Measurements from ENCODE around the gene POTEH. TPM values are rescaled to one million over a fixed set of nuclear protein-coding genes. Genes with fewer than 3 reads are reported as not detected.
"Not testable (repeated sequence)": the region's sequence is repeated elsewhere in the genome, so short reads cannot be mapped to it uniquely, and the experiment has no call there.

The POTEH gene
- polyA plus RNA-seq, 6 donors from 2014 or later = 0.21 TPM; not detected in 5

DNA sequence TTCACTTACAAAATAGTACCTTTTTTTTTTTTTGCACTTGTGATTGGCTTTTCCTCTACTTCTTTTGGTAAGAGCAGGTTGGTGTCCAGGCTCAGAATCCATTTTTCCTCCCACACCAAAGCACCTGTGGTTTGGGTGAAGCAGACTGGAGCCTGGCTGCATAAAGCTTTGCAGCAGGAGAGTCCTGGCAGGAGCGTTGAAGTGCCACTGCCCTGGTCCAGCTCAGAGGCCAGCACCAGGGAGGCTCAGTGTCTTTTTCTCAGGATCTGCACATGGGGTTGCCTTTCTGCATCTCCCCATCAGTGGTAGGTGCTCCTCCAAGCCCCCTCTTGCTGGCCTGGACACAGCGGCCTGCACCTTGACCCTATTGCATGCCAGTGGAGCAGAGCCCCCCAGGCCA, 1.7 kb upstream of the POTEH start:
- H3K9me3 Mint-ChIP-seq; ATAC-seq (ENCODE audit: low read depth in 2 of 2); DNase-seq; H3K4me3 Mint-ChIP-seq; H3K36me3 Mint-ChIP-seq; H3K4me1 Mint-ChIP-seq; H3K27me3 Mint-ChIP-seq; H3K27ac Mint-ChIP-seq: not testable (repeated sequence)

DNA sequence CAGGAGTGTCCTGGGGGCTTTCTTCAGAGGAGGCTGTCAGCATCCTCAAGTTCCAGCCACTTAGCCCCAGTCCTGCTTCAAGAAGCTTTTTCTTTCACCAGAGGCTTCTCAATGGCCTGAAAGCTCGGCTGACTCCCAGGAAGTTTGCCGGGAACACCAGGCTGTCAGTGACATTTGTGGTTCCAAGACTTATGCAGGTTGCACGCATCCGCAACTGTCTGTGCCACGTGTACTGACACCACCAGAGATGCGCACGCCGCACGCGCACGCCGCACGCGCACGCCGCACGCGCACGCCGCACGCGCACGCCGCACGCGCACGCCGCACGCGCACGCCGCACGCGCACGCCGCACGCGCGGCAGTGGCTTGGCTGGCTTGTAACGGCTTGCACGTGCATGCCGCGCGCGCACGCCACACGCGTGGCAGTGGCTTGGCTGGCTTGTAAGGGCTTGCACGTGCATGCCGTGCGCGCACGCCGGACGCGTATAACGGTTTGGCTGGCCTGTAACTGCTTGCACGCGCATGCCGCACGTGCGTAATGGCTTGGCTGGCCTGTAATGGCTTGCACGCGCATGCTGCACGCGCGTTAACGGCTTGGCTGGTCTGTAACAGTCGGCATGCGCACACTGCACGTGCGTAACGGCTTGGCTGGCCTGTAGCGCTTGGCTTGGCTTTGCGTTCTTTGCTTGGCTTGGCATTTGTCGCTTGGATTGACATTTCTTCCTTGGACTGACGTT, 646 bp upstream of the POTEH start:
- not testable (repeated sequence) for H3K4me3 Mint-ChIP-seq; DNase-seq; H3K27ac Mint-ChIP-seq; H3K4me1 Mint-ChIP-seq; H3K27me3 Mint-ChIP-seq; H3K9me3 Mint-ChIP-seq; H3K36me3 Mint-ChIP-seq; ATAC-seq (ENCODE audit: low read depth in 2 of 2)

DNA sequence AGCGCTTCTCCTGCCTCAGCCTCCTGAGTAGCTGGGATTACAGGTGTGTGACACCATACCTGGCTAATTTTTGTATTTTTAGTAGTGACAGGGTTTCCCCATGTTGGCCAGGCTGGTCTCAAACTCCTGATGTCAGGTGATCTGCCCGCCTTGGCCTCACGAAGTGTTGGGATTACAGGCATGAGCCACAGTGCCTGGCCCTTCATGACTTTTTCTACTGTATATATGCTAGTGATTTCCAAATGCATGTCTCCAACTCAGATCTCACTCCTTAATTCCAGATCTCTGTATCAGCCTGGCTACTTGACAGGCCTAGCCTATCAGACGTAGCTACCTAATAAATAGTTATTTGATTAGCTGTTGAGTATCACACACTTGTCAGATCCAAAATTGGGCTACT, 23.8 kb downstream of the POTEH start:
- not testable (repeated sequence) for ATAC-seq (ENCODE audit: low read depth in 2 of 2); H3K4me1 Mint-ChIP-seq; H3K36me3 Mint-ChIP-seq; H3K27me3 Mint-ChIP-seq; DNase-seq; H3K9me3 Mint-ChIP-seq; H3K4me3 Mint-ChIP-seq; H3K27ac Mint-ChIP-seq

- not testable (repeated sequence) for H3K36me3 Mint-ChIP-seq; H3K9me3 Mint-ChIP-seq; H3K4me1 Mint-ChIP-seq; ATAC-seq (ENCODE audit: low read depth in 2 of 2); H3K27me3 Mint-ChIP-seq; H3K4me3 Mint-ChIP-seq; DNase-seq; H3K27ac Mint-ChIP-seq
Measured at GRCh38 chr22:15714125-15714524, 24.3 kb downstream of the POTEH start.

GRCh38 chr22:15721884-15722283, 32.1 kb downstream of the POTEH start:
- not testable (repeated sequence) for ATAC-seq (ENCODE audit: low read depth in 2 of 2); H3K36me3 Mint-ChIP-seq; H3K27ac Mint-ChIP-seq; DNase-seq; H3K4me3 Mint-ChIP-seq; H3K9me3 Mint-ChIP-seq; H3K4me1 Mint-ChIP-seq; H3K27me3 Mint-ChIP-seq

DNA sequence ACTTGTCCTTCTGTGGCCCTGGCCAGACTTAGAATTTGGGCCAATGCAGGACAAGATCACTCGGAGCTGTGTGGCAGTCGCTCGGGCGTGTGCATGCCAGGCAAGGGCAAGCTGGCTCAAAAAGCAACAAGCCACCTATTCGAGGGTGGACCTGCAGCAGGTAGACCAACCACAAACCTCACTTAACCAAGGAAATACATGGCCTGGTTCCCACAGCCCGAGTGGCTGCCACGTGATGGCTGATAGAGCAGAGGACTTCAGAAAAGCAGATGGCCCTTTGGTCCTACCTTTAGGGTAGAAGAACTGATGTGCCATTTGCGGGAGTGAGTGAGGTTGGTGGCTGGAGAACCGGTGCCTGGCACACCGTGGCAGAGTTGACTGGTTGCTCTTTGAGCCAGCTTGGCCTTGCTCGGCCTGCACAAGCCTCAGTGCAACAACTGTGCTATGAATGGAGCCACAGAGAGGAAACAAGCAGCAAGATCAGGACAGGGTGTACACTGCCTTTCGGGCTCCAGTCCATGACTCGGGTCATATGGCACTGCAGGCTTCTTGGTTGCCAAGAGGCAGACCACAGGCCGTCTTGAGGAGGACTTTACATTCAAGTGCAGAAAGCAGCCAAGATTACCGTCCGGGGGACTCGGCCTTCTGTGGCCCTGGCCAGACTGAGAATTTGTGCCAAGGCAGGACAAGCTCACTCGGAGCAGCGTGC, 39.5 kb downstream of the POTEH start:
- not testable (repeated sequence) for ATAC-seq (ENCODE audit: low read depth in 2 of 2); H3K4me3 Mint-ChIP-seq; H3K27me3 Mint-ChIP-seq; H3K36me3 Mint-ChIP-seq; H3K9me3 Mint-ChIP-seq; DNase-seq; H3K4me1 Mint-ChIP-seq
- H3K27ac Mint-ChIP-seq = peak overlapping the region in 1 of 6 donors; percentile 74

DNA sequence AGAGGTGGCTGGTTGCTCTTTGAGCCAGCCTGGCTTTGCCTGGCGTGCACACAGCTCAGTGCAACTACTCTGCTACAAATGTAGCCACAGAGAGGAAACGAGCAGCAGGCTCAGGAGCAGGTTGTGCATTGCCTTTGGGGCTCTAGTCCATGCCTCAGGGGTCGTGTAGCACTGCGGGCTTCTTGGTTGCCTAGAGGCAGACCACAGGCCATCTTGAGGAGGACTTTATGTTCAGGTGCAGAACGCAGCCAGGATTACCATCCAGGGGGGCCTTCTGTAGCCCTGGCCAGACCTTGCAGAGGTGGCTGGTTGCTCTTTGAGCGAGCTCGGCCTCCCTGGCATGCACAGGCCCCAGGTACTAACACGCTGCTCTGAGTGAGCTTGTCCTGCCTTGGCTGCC, 41.2 kb downstream of the POTEH start:
- DNase-seq, H3K4me3 Mint-ChIP-seq: not testable (repeated sequence)

GRCh38 chr22:15734411-15734810, 44.6 kb downstream of the POTEH start:
- H3K4me3 Mint-ChIP-seq; H3K27ac Mint-ChIP-seq; H3K4me1 Mint-ChIP-seq; H3K27me3 Mint-ChIP-seq; H3K9me3 Mint-ChIP-seq; ATAC-seq (ENCODE audit: low read depth in 2 of 2); H3K36me3 Mint-ChIP-seq; DNase-seq: not testable (repeated sequence)

More for the DNA sequence above, 41.2 kb downstream of the POTEH start:
- H3K27ac Mint-ChIP-seq; ATAC-seq (ENCODE audit: low read depth in 2 of 2); H3K9me3 Mint-ChIP-seq; H3K27me3 Mint-ChIP-seq; H3K4me1 Mint-ChIP-seq; H3K36me3 Mint-ChIP-seq: not testable (repeated sequence)

DNA sequence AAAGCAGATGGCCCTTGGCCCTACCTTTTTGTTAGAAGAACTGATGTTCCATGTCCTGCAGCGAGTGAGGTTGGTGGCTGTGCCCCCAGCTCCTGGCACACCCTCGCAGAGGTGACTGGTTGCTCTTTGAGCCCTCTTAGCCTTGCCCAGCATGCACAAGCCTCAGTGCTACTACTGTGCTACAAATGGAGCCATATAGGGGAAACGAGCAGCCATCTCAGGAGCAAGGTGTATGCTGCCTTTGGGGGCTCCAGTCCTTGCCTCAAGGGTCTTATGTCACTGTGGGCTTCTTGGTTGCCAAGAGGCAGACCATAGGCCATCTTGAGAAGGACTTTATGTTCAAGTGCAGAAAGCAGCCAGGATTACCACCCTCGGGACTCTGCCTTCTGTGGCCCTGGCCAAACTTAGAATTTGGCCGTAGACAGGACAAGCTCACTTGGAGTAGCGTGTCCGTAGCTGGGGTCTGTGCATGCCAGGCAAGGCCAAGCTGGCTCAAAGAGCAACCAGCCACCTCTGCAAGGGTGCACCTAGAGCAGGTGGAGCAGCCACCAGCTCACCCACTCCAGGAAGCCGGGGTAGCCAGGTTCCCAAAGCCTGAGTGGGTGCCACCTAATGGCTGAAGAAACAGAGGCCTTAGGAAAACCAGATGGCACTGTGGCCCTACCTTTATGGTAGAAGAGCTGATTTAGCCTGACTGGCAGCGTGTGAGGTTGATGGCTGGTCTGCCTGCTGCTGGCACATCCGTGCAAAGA, 48.5 kb downstream of the POTEH start:
- H3K4me1 Mint-ChIP-seq; H3K4me3 Mint-ChIP-seq; DNase-seq; H3K36me3 Mint-ChIP-seq; H3K27ac Mint-ChIP-seq; H3K9me3 Mint-ChIP-seq; ATAC-seq (ENCODE audit: low read depth in 2 of 2); H3K27me3 Mint-ChIP-seq: not testable (repeated sequence)

GRCh38 chr22:15738909-15739391, 49.1 kb downstream of the POTEH start:
- H3K4me1 Mint-ChIP-seq = not testable (repeated sequence)

GRCh38 chr22:15747636-15748323, 58.0 kb downstream of the POTEH start:
- not testable (repeated sequence) for H3K27me3 Mint-ChIP-seq; ATAC-seq (ENCODE audit: low read depth in 2 of 2); H3K4me3 Mint-ChIP-seq; H3K36me3 Mint-ChIP-seq; DNase-seq; H3K4me1 Mint-ChIP-seq; H3K9me3 Mint-ChIP-seq; H3K27ac Mint-ChIP-seq

More at GRCh38 chr22:15738909-15739391, 49.1 kb downstream of the POTEH start:
- ATAC-seq (ENCODE audit: low read depth in 2 of 2); DNase-seq; H3K27ac Mint-ChIP-seq; H3K4me3 Mint-ChIP-seq; H3K36me3 Mint-ChIP-seq; H3K27me3 Mint-ChIP-seq; H3K9me3 Mint-ChIP-seq: not testable (repeated sequence)

GRCh38 chr22:15749181-15749970, 59.5 kb downstream of the POTEH start:
- not testable (repeated sequence) for H3K27me3 Mint-ChIP-seq; DNase-seq; ATAC-seq (ENCODE audit: low read depth in 2 of 2); H3K4me3 Mint-ChIP-seq; H3K36me3 Mint-ChIP-seq; H3K27ac Mint-ChIP-seq; H3K4me1 Mint-ChIP-seq; H3K9me3 Mint-ChIP-seq
